Upper lobe of left lung (tissue), 6 donors: ENCODE results near the gene RDH13. TPM values are rescaled to one million over a fixed set of nuclear protein-coding genes. Genes with fewer than 3 reads are reported as not detected.
"Not testable (repeated sequence)": the region's sequence is repeated elsewhere in the genome, so short reads cannot be mapped to it uniquely, and the experiment has no call there.

Experiments
- ATAC-seq, 2 donors: fragments of 200-7000 bp; cut with Tn5 transposase; one replicate each; pipeline ENCODE4 v1.9.1; 2022; ENCODE audit warnings: mild to moderate bottlenecking in 2 of 2, moderate library complexity in 2 of 2; ENCODE audit not compliant: low FRiP score in 2 of 2
- DNase-seq, 2 donors: peaks; one replicate each; pipeline ENCODE4 v3.0.0-alpha.2; 2019 to 2020
- H3K27ac ChIP-seq, 4 donors: fragments of 200-600 bp; sonication (generic); one replicate each; pipeline ENCODE4 v1.5.1; 2016 to 2019
- H3K27me3 ChIP-seq, 4 donors: fragments of 200-600 bp; sonication (generic); one replicate each; pipeline ENCODE4 v1.5.1; 2017 to 2019
- H3K36me3 ChIP-seq, 4 donors: fragments of 200-600 bp; sonication (generic); one replicate each; pipeline ENCODE4 v1.5.1; 2016 to 2019
- H3K4me1 ChIP-seq, 4 donors: fragments of 200-600 bp; sonication (generic); one replicate each; pipeline ENCODE4 v1.5.1; 2018 to 2019
- H3K4me3 ChIP-seq, 4 donors: fragments of 200-600 bp; sonication (generic); one replicate each; pipeline ENCODE4 v1.5.1; 2017 to 2019; ENCODE audit warnings: mild to moderate bottlenecking in 2 of 4, moderate library complexity in 1 of 4
- H3K9me3 ChIP-seq, 4 donors: fragments of 200-600 bp; sonication (generic); one replicate each; pipeline ENCODE4 v1.5.1; 2018 to 2019
- EP300 ChIP-seq, 4 donors: sonication (generic); formaldehyde crosslinking; IDR thresholded peaks; one replicate each; pipeline ENCODE4 v1.5.1; 2017; ENCODE audit warnings: antibody characterized with exemption in 4 of 4, control low read depth in 2 of 4
- POLR2A ChIP-seq, 4 donors: fragments of 450-650 bp; IDR thresholded peaks; one replicate each; pipeline ENCODE4 v1.5.1; 2016 to 2017; ENCODE audit warnings: antibody characterized with exemption in 4 of 4, mild to moderate bottlenecking in 2 of 4
- POLR2AphosphoS5 ChIP-seq, 2 donors: sonication (generic); formaldehyde crosslinking; IDR thresholded peaks; one replicate each; pipeline ENCODE4 v1.5.1; 2017; ENCODE audit warnings: antibody characterized with exemption in 2 of 2
- WGBS, 2 donors: methylation state at CpG; one replicate each; pipeline ENCODE4 v1.1.5; 2017 to 2018; 5-methylcytosine and 5-hydroxymethylcytosine counted together
- total RNA-seq, 6 donors: library from RNA; depleted of rRNA in 4 of 6; stranded (reverse); fragments of >200 nt in 4 of 6; gene quantifications; one replicate each; pipeline versions ENCODE4 v1.1.0 to v1.2.1, GENCODE V29; 2016 to 2021
- TF ChIP-seq, protein P1 (sequence below), 6 experiments: fragments of 450-650 bp in 4 of 6; fragments of 200-600 bp in 2 of 6; sonication (generic) in 2 of 6; IDR thresholded peaks; one replicate each; pipeline ENCODE4 v1.5.1; 2016 to 2019; ENCODE audit warnings: antibody characterized with exemption in 6 of 6
- donor health status: DM: no; HTN: no; CAD: no; lungs with moderate emphysema.
- donor health status: DM: no; HTN: yes; CAD: no; lungs with severe emphysema.

The RDH13 gene
- total RNA-seq, 6 donors from 2014 or later: 24.0 to 72.3 (median 28.1) TPM

GRCh38 chr19:55007537-55007936, 55.4 kb downstream of the RDH13 start:
- H3K27me3 ChIP-seq, DNase-seq, H3K27ac ChIP-seq, H3K4me3 ChIP-seq, ATAC-seq, H3K4me1 ChIP-seq, H3K36me3 ChIP-seq: not testable (repeated sequence)
- peaks cover 0 to 17% (median 4%) of the 10 kb centered on the region in 4 donors for H3K9me3 ChIP-seq
- 74 to 85% methylated on average over 2 to 3 of the region's 3 CpGs for WGBS, 2 donors

DNA sequence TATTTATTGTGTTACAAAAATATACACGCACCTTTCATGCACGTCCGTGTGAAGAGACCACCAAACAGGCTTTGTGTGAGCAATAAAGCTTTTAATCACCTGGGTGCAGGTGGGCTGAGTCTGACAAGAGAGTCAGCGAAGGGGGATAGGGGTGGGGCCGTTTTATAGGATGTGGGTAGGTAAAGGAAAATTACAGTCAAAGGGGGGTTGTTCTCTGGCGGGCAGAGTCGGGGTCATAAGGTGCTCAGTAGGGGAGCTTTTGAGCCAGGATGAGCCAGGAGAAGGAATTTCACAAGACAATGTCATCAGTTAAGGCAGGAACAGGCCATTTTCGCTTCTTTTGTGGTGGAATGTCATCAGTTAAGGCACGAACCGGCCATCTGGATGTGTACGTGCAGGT, 56.2 kb downstream of the RDH13 start:
- not testable (repeated sequence) for DNase-seq, H3K27ac ChIP-seq, ATAC-seq, H3K36me3 ChIP-seq, H3K4me1 ChIP-seq, H3K27me3 ChIP-seq
- 69 to 78% methylated on average over 11 of the region's 11 CpGs for WGBS, 2 donors
- Histone ChIP-seq H3K4me3 (peak overlapping the region in 2 of 4 donors; percentile 47 to 49), H3K9me3 (peaks cover 0 to 17% (median 4%) of the 10 kb centered on the region in 4 donors)

- WGBS, 2 donors: 45 to 47% methylated on average over 10 of the region's 10 CpGs
- H3K27me3 ChIP-seq: no peaks in the 10 kb centered on the region
- DNase-seq (no peak), ATAC-seq (peak; percentile 40 to 63)
- peaks cover 0 to 17% (median 4%) of the 10 kb centered on the region in 4 donors for H3K9me3 ChIP-seq
- H3K36me3 ChIP-seq: no peaks in the 10 kb centered on the region
- TF ChIP-seq EP300 (IDR thresholded peaks at IDR 0.05): peak in 1 of 4 donors; percentile 47
- TF ChIP-seq POLR2AphosphoS5 (IDR thresholded peaks at IDR 0.05): peak; percentile 51 to 72
- TF ChIP-seq POLR2A (IDR thresholded peaks at IDR 0.05): peak in 2 of 4 donors; percentile 43 to 77
- TF ChIP-seq, protein P1, sequence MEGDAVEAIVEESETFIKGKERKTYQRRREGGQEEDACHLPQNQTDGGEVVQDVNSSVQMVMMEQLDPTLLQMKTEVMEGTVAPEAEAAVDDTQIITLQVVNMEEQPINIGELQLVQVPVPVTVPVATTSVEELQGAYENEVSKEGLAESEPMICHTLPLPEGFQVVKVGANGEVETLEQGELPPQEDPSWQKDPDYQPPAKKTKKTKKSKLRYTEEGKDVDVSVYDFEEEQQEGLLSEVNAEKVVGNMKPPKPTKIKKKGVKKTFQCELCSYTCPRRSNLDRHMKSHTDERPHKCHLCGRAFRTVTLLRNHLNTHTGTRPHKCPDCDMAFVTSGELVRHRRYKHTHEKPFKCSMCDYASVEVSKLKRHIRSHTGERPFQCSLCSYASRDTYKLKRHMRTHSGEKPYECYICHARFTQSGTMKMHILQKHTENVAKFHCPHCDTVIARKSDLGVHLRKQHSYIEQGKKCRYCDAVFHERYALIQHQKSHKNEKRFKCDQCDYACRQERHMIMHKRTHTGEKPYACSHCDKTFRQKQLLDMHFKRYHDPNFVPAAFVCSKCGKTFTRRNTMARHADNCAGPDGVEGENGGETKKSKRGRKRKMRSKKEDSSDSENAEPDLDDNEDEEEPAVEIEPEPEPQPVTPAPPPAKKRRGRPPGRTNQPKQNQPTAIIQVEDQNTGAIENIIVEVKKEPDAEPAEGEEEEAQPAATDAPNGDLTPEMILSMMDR (IDR thresholded peaks at IDR 0.05): no peak
- H3K4me3 ChIP-seq: peak overlapping the region in 3 of 4 donors; percentile 31 to 49 (median 47)
- peak overlapping the region in 2 of 4 donors; percentile 40 to 43 for H3K27ac ChIP-seq
- peaks cover 0 to 9% (median 0%) of the 10 kb centered on the region in 4 donors for H3K4me1 ChIP-seq
Observed at GRCh38 chr19:55005684-55006488, 57.1 kb downstream of the RDH13 start.

GRCh38 chr19:55000761-55001160, 62.2 kb downstream of the RDH13 start:
- no peak overlapping the region for H3K27ac ChIP-seq
- H3K36me3 ChIP-seq: no peaks in the 10 kb centered on the region
- ATAC-seq (no peak), DNase-seq (no peak)
- WGBS, 2 donors: 48 to 82% methylated on average over 5 of the region's 5 CpGs
- peaks cover 0 to 9% (median 4%) of the 10 kb centered on the region in 4 donors for H3K9me3 ChIP-seq
- H3K4me1 ChIP-seq: no peaks in the 10 kb centered on the region
- H3K27me3 ChIP-seq: no peaks in the 10 kb centered on the region
- TF ChIP-seq POLR2A (IDR thresholded peaks at IDR 0.05): no peak
- TF ChIP-seq, protein P1 (IDR thresholded peaks at IDR 0.05): no peak
- no peak for TF ChIP-seq EP300 (IDR thresholded peaks at IDR 0.05)
- no peak for TF ChIP-seq POLR2AphosphoS5 (IDR thresholded peaks at IDR 0.05)
- no peak overlapping the region for H3K4me3 ChIP-seq

- DNase-seq: peak in 1 of 2 donors; percentile 39
- not testable (repeated sequence) for H3K27me3 ChIP-seq, H3K4me1 ChIP-seq, ATAC-seq, H3K9me3 ChIP-seq, H3K27ac ChIP-seq, H3K36me3 ChIP-seq, H3K4me3 ChIP-seq
- 80 to 92% methylated on average over 5 of the region's 23 CpGs for WGBS, 2 donors
Observed at GRCh38 chr19:54998751-54999239, 64.2 kb downstream of the RDH13 start.

- no peak for DNase-seq
- Histone ChIP-seq H3K4me3 (no peak overlapping the region), H3K27ac (no peak overlapping the region), H3K4me1 (no peaks in the 10 kb centered on the region), H3K27me3 (no peaks in the 10 kb centered on the region), H3K9me3 (no peaks in the 10 kb centered on the region), H3K36me3 (no peaks in the 10 kb centered on the region)
- no peak for ATAC-seq
- WGBS, 2 donors: 59 to 83% methylated on average over 3 of the region's 3 CpGs
- no peak for TF ChIP-seq POLR2A (IDR thresholded peaks at IDR 0.05)
- TF ChIP-seq EP300 (IDR thresholded peaks at IDR 0.05): no peak
- TF ChIP-seq POLR2AphosphoS5 (IDR thresholded peaks at IDR 0.05): no peak
- TF ChIP-seq, protein P1 (IDR thresholded peaks at IDR 0.05): no peak
Observed at GRCh38 chr19:54995561-54995960, 67.4 kb downstream of the RDH13 start.

Other genes starting within 250 kb of the RDH13 start
- gene KIR3DL1, start 246.7 kb downstream of the RDH13 start, total RNA-seq: under 1 TPM in 3 of 6 donors, not detected in 3; 0.15 to 0.88 (median 0.20) TPM
- under 1 TPM in 3 of 6 donors, not detected in 3; 0.27 to 0.61 (median 0.37) TPM for gene KIR2DS4, start 230.5 kb downstream of the RDH13 start, total RNA-seq
- under 1 TPM in 4 of 6 donors, not detected in 2; 0.20 to 0.55 (median 0.41) TPM for gene KIR3DL2, start 212.7 kb downstream of the RDH13 start, total RNA-seq
- gene FCAR, start 188.9 kb downstream of the RDH13 start, total RNA-seq: 10 to 100 TPM in 1 of 6 donors, 1 to 10 TPM in 4, not detected in 1; 2.5 to 14.4 (median 6.9) TPM
- gene NCR1, start 157.0 kb downstream of the RDH13 start, total RNA-seq: 1 to 10 TPM in 5 of 6 donors, under 1 TPM in 1; 0.89 to 4.2 (median 2.2) TPM
- gene NLRP7, start 115.6 kb downstream of the RDH13 start, total RNA-seq: under 1 TPM in 1 of 6 donors, not detected in 5; 0.07 TPM
- 10 to 100 TPM; 10.8 to 23.5 (median 18.8) TPM for gene NLRP2, start 96.8 kb downstream of the RDH13 start, total RNA-seq
- 1 to 10 TPM in 2 of 6 donors, under 1 TPM in 3, not detected in 1; 0.26 to 6.3 (median 0.98) TPM for gene GP6, start 24.9 kb downstream of the RDH13 start, total RNA-seq
- 10 to 100 TPM; 30.2 to 55.7 (median 43.3) TPM for gene EPS8L1, start 12.7 kb upstream of the RDH13 start, total RNA-seq
- 100 to 1,000 TPM in 5 of 6 donors, 10 to 100 TPM in 1; 99.6 to 369 (median 158) TPM for gene PPP1R12C, start 54.5 kb upstream of the RDH13 start, total RNA-seq
- 10 to 100 TPM in 1 of 6 donors, 1 to 10 TPM in 4, not detected in 1; 1.3 to 31.2 (median 2.4) TPM for gene TNNT1, start 86.1 kb upstream of the RDH13 start, total RNA-seq
- gene TNNI3, start 94.6 kb upstream of the RDH13 start, total RNA-seq: 10 to 100 TPM in 2 of 6 donors, 1 to 10 TPM in 4; 1.0 to 14.6 (median 5.9) TPM
- gene DNAAF3, start 103.5 kb upstream of the RDH13 start, total RNA-seq: 10 to 100 TPM in 4 of 6 donors, 1 to 10 TPM in 2; 4.2 to 27.4 (median 18.3) TPM
- gene SYT5, start 117.1 kb upstream of the RDH13 start, total RNA-seq: under 1 TPM in 2 of 6 donors, not detected in 4; 0.11 to 0.91 TPM
- 1 to 10 TPM in 1 of 6 donors, under 1 TPM in 4, not detected in 1; 0.30 to 3.1 (median 0.67) TPM for gene PTPRH, start 146.4 kb upstream of the RDH13 start, total RNA-seq
- 10 to 100 TPM in 1 of 6 donors, 1 to 10 TPM in 5; 2.0 to 10.5 (median 4.8) TPM for gene TMEM86B, start 165.6 kb upstream of the RDH13 start, total RNA-seq
- gene PPP6R1, start 195.9 kb upstream of the RDH13 start, total RNA-seq: 100 to 1,000 TPM in 1 of 6 donors, 10 to 100 TPM in 5; 49.0 to 104 (median 76.7) TPM
- 10 to 100 TPM; 21.0 to 34.6 (median 30.1) TPM for gene HSPBP1, start 217.0 kb upstream of the RDH13 start, total RNA-seq
- 1 to 10 TPM in 5 of 6 donors, not detected in 1; 1.0 to 2.7 (median 1.1) TPM for gene BRSK1, start 220.8 kb upstream of the RDH13 start, total RNA-seq